RWPE2 (cell line): ENCODE results near the gene SDHA.
A peak's percentile ranks its signal among the peaks of the same experiment; 100 is the strongest.

Source experiments
- ATAC-seq: fragments of 200-7000 bp; cut with Tn5 transposase; 3 replicates; pipeline ENCODE4 v1.9.1; 2021; ENCODE audit warnings: low read depth
- DNase-seq: peaks from one replicate; pipeline ENCODE4 v3.0.0-alpha.2; 2020; ENCODE audit warnings: low spot score
- H3K27ac ChIP-seq: fragments of 450-650 bp; 2 replicates; pipeline ENCODE4 v1.5.1; 2017; ENCODE audit warnings: mild to moderate bottlenecking; ENCODE audit not compliant: poor library complexity, severe bottlenecking
- H3K27me3 ChIP-seq: fragments of 250-450 bp; sonication (Bioruptor Pico); 2 replicates; pipeline ENCODE4 v1.5.1; 2021; ENCODE audit warnings: mild to moderate bottlenecking, moderate library complexity; ENCODE audit not compliant: insufficient read depth, poor library complexity, severe bottlenecking
- H3K36me3 ChIP-seq: fragments of 250-450 bp; sonication (Bioruptor Pico); 2 replicates; pipeline ENCODE4 v1.5.1; 2020; ENCODE audit warnings: low read depth, mild to moderate bottlenecking, moderate library complexity
- H3K4me1 ChIP-seq: fragments of 250-450 bp; sonication (Bioruptor Pico); 2 replicates; pipeline ENCODE4 v1.5.1; 2021; ENCODE audit warnings: mild to moderate bottlenecking, moderate library complexity; ENCODE audit not compliant: insufficient read depth, poor library complexity, severe bottlenecking
- H3K4me3 ChIP-seq: fragments of 250-450 bp; sonication (Bioruptor Pico); 2 replicates; pipeline ENCODE4 v1.5.1; 2021; ENCODE audit warnings: mild to moderate bottlenecking, moderate library complexity; ENCODE audit not compliant: severe bottlenecking
- H3K9me3 ChIP-seq: fragments of 250-450 bp; sonication (Bioruptor Pico); 2 replicates; pipeline ENCODE4 v1.5.1; 2021; ENCODE audit warnings: mild to moderate bottlenecking, moderate library complexity; ENCODE audit not compliant: severe bottlenecking
- TF ChIP-seq, protein P1 (sequence below): fragments of 450-650 bp; IDR thresholded peaks from one replicate; pipeline ENCODE4 v1.5.1; 2017; ENCODE audit warnings: mild to moderate bottlenecking, moderate library complexity; ENCODE audit not compliant: poor library complexity, severe bottlenecking

SDHA gene

DNA sequence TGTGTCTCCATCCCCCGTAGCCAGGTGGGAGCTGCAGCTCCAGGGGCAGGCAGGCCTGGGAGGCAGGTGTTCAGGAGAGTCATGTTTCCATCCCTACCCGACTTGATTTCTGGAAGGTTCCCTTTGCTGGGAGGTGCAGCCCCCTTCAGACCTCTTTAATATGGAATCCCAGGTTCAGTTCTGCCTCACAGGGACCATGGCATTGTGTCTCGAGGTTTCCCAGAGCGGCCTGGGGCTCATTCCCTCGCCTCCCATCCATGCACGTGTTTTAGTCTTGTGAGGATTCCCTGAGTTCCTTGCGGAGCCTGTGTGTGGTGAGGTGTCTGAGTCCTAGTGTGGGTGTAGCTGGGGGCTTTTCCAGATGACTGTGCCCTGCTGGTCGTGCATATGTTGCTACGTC lies 86.9 kb downstream of the SDHA start:
- no peak overlapping the region for H3K4me3 ChIP-seq

DNA sequence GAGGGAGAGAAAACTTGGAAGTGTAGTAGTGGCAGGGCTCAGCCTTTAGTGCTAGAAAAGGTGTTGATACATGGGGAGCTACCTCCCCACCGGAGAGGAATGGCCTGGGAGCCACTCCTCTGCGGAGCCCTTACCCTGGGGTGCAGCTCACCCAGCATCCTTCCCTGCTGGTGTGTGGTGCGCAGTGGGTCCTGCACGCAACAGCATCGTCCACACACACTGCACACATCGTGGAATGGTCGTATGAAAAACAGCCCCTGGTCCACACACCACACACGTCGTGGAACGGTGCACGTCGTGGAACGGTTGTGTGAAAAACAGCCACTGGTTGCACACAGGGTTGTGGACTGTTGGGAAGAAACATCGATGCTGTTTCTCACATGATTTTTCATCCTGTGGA lies 87.3 kb downstream of the SDHA start:
- no peaks in the 10 kb centered on the region for H3K27me3 ChIP-seq
- TF ChIP-seq, protein P1, sequence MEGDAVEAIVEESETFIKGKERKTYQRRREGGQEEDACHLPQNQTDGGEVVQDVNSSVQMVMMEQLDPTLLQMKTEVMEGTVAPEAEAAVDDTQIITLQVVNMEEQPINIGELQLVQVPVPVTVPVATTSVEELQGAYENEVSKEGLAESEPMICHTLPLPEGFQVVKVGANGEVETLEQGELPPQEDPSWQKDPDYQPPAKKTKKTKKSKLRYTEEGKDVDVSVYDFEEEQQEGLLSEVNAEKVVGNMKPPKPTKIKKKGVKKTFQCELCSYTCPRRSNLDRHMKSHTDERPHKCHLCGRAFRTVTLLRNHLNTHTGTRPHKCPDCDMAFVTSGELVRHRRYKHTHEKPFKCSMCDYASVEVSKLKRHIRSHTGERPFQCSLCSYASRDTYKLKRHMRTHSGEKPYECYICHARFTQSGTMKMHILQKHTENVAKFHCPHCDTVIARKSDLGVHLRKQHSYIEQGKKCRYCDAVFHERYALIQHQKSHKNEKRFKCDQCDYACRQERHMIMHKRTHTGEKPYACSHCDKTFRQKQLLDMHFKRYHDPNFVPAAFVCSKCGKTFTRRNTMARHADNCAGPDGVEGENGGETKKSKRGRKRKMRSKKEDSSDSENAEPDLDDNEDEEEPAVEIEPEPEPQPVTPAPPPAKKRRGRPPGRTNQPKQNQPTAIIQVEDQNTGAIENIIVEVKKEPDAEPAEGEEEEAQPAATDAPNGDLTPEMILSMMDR, result no peak
- ATAC-seq (no peak), DNase-seq (peak; percentile 23)
- H3K4me1 ChIP-seq, result peaks cover 10% of the 10 kb centered on the region
- H3K36me3 ChIP-seq, result peaks cover 35% of the 10 kb centered on the region
- no peak overlapping the region for H3K4me3 ChIP-seq
- H3K9me3 ChIP-seq, result no peaks in the 10 kb centered on the region
- no peak overlapping the region for H3K27ac ChIP-seq

More for the DNA sequence above, 86.9 kb downstream of the SDHA start:
- Histone ChIP-seq H3K9me3 (no peaks in the 10 kb centered on the region), H3K27ac (no peak overlapping the region), H3K27me3 (no peaks in the 10 kb centered on the region), H3K4me1 (peaks cover 10% of the 10 kb centered on the region), H3K36me3 (peaks cover 31% of the 10 kb centered on the region)
- no peak for ATAC-seq
- TF ChIP-seq, protein P1, result no peak
- peak; percentile 31 for DNase-seq

DNA sequence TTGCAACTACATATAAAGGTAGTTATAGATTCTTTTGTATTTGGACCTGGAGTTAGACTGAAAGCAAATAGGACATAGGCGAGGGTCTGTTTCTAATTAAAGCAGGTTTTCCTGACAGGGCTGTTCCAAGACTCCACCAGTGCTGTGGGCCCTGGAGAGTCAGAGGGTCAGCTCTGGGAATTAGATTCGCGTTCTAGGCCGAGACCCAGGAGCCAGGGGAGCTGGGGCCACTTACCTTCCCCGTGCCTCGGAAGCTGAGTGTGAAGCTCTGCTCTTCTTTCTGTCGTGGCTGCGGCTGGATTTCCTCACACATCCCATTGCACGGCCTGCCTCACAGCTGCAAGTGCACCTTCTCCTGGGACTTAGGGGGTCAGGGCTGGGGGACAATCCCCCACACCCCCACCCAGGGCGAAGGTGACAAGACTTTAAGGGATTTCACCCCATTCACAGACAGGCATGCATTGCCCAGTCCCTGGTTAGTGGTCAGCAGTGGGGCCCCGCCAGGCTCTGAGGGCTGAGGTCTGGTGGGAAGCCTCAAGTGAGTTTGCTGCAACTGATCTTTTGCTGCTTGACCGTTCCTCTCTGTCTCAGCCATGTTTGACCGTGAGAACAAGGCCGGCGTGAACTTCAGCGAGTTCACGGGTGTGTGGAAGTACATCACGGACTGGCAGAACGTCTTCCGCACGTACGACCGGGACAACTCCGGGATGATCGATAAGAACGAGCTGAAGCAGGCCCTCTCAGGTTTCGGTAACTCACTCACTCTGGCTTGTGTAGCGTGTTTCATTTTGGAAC lies 88.1 kb downstream of the SDHA start:
- ATAC-seq (no peak), DNase-seq (peak; percentile 60)
- TF ChIP-seq, protein P1, result no peak
- H3K36me3 ChIP-seq, result peaks cover 42% of the 10 kb centered on the region
- no peak overlapping the region for H3K27ac ChIP-seq
- H3K27me3 ChIP-seq, result no peaks in the 10 kb centered on the region
- no peaks in the 10 kb centered on the region for H3K9me3 ChIP-seq
- H3K4me3 ChIP-seq, result no peak overlapping the region
- H3K4me1 ChIP-seq, result peaks cover 10% of the 10 kb centered on the region
